Astrocyte (in vitro differentiated cells and primary cell): ENCODE measurements around the gene MON2.

Experiments
- CTCF ChIP-seq: IDR thresholded peaks from 2 replicates; pipeline ENCODE4 v1.5.1; 2011; ENCODE audit warnings: low read depth, mild to moderate bottlenecking, inconsistent platforms, low read length, moderate library complexity; ENCODE audit not compliant: insufficient read depth
- EZH2 ChIP-seq: IDR thresholded peaks from 2 replicates; pipeline ENCODE4 v1.6.1; 2012; ENCODE audit warnings: mild to moderate bottlenecking, low read length, inconsistent platforms; ENCODE audit not compliant: insufficient read depth

- TF ChIP-seq EZH2: no peak
- TF ChIP-seq CTCF: peak; percentile 28
Observed at GRCh38 chr12:62599854-62600437, 133.3 kb downstream of the MON2 start.
